ENCODE results near the gene TMEM30B.
"Not testable (repeated sequence)": the region's sequence is repeated elsewhere in the genome, so short reads cannot be mapped to it uniquely, and the experiment has no call there.

The TMEM30B gene

GRCh38 chr14:61325166-61325565, 44.0 kb upstream of the TMEM30B start:
- in situ Hi-C loops (cut with MboI; ENCODE audit: low sequenced_read_pairs, unreplicated experiment) = loop anchor here (10.0 kb wide), 1 partner anchor 110 kb away; no protein-coding TSS in a partner anchor
- DNase-seq (ENCODE audit: low spot score) = no peak
- no peak for TF ChIP-seq CTCF (IDR thresholded peaks at IDR 0.05; ENCODE audit: borderline replicate concordance, control extremely low read depth, extremely low read depth, insufficient read depth, missing control alignments)

- no peak for TF ChIP-seq CTCF (IDR thresholded peaks at IDR 0.05; ENCODE audit: borderline replicate concordance, control extremely low read depth, extremely low read depth, insufficient read depth, missing control alignments)
- in situ Hi-C loops (cut with MboI; ENCODE audit: low sequenced_read_pairs, unreplicated experiment) = loop anchor here (10.0 kb wide), 1 partner anchor 111 kb away; no protein-coding TSS in a partner anchor
- no peak for DNase-seq (ENCODE audit: low spot score)
Observed at GRCh38 chr14:61323970-61324369, 42.8 kb upstream of the TMEM30B start.

- no peak for TF ChIP-seq CTCF (IDR thresholded peaks at IDR 0.05; ENCODE audit: borderline replicate concordance, control extremely low read depth, extremely low read depth, insufficient read depth, missing control alignments)
- DNase-seq (ENCODE audit: low spot score) = peak; percentile 38
- in situ Hi-C loops (cut with MboI; ENCODE audit: low sequenced_read_pairs, unreplicated experiment) = loop anchor here (10.0 kb wide), 1 partner anchor 112 kb away; no protein-coding TSS in a partner anchor
Observed at GRCh38 chr14:61322799-61323290, 41.7 kb upstream of the TMEM30B start.

GRCh38 chr14:61322011-61322798, 41.1 kb upstream of the TMEM30B start:
- in situ Hi-C loops (cut with MboI; ENCODE audit: low sequenced_read_pairs, unreplicated experiment) = loop anchor here (10.0 kb wide), 1 partner anchor 113 kb away; no protein-coding TSS in a partner anchor
- TF ChIP-seq CTCF (IDR thresholded peaks at IDR 0.05; ENCODE audit: borderline replicate concordance, control extremely low read depth, extremely low read depth, insufficient read depth, missing control alignments) = no peak
- DNase-seq (ENCODE audit: low spot score) = peak; percentile 46

- peak; percentile 89 for DNase-seq (ENCODE audit: low spot score)
- TF ChIP-seq CTCF (IDR thresholded peaks at IDR 0.05; ENCODE audit: borderline replicate concordance, control extremely low read depth, extremely low read depth, insufficient read depth, missing control alignments) = peak; percentile 28
- in situ Hi-C loops (cut with MboI; ENCODE audit: low sequenced_read_pairs, unreplicated experiment) = loop anchor here (10.0 kb wide), 1 partner anchor 113 kb away; no protein-coding TSS in a partner anchor
Observed at GRCh38 chr14:61321385-61322010, 40.4 kb upstream of the TMEM30B start, which contains the start of gene PRKCH. PRKCH (plus strand) TSS chr14:61321579; CDS start chr14:61322102, 523 bp downstream.

GRCh38 chr14:61320806-61321384, 39.8 kb upstream of the TMEM30B start:
- no peak for TF ChIP-seq CTCF (IDR thresholded peaks at IDR 0.05; ENCODE audit: borderline replicate concordance, control extremely low read depth, extremely low read depth, insufficient read depth, missing control alignments)
- DNase-seq (ENCODE audit: low spot score) = no peak
- in situ Hi-C loops (cut with MboI; ENCODE audit: low sequenced_read_pairs, unreplicated experiment) = loop anchor here (10.0 kb wide), 1 partner anchor 114 kb away; no protein-coding TSS in a partner anchor

GRCh38 chr14:61320170-61320569, 39.0 kb upstream of the TMEM30B start:
- DNase-seq (ENCODE audit: low spot score) = not testable (repeated sequence)

More at GRCh38 chr14:61320170-61320569, 39.0 kb upstream of the TMEM30B start:
- in situ Hi-C loops (cut with MboI; ENCODE audit: low sequenced_read_pairs, unreplicated experiment) = loop anchor here (10.0 kb wide), 1 partner anchor 115 kb away; no protein-coding TSS in a partner anchor
